GM19452 (cell line): ENCODE measurements around the gene GFI1B.
"Not testable (repeated sequence)": the region's sequence is repeated elsewhere in the genome, so short reads cannot be mapped to it uniquely, and the experiment has no call there.

Experiments
- ATAC-seq: cut with Tn5 transposase; IDR thresholded peaks from one replicate; pipeline ENCODE4 v1.9.1; 2021; ENCODE audit not compliant: unreplicated experiment

GFI1B gene

DNA sequence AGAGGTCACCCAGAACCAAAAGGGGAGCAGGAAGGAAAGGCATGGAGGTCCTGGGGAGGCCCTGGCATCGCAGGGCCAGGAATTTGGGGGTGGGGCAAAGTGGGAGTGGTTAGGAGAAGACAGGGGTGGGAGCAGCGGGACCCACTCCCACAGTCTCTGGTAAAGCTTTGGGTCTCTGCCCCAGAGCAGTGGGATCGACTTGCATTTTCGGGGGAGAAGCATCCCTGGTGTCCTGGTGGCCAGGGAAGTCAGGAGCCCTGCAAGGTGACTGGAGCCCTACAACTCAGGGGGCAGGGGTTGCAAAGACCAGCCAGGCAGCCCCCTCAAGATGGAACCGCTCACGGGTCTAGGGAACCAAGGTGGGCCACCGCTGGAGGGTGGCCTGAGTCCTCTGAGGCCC is 29.9 kb downstream of the GFI1B start:
- no peak for ATAC-seq

DNA sequence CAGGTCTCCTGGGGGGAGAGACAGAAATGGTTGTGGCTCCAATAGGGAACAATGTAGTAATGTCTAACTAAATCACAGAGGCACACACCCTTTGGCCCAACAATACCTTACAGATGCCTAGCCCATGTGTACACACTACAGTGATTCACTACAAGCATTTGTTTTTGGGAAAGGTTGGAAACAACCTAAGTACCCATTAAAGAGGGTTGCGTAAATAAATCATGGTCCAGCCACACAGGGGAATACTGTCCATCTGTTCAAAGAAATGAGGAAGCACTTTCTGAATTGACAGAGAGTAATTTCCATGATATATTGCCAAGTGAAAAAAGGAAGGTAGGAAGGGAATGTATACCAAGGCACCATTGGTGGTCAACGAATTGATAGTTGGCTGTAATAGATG is 30.3 kb downstream of the GFI1B start:
- ATAC-seq, result no peak

DNA sequence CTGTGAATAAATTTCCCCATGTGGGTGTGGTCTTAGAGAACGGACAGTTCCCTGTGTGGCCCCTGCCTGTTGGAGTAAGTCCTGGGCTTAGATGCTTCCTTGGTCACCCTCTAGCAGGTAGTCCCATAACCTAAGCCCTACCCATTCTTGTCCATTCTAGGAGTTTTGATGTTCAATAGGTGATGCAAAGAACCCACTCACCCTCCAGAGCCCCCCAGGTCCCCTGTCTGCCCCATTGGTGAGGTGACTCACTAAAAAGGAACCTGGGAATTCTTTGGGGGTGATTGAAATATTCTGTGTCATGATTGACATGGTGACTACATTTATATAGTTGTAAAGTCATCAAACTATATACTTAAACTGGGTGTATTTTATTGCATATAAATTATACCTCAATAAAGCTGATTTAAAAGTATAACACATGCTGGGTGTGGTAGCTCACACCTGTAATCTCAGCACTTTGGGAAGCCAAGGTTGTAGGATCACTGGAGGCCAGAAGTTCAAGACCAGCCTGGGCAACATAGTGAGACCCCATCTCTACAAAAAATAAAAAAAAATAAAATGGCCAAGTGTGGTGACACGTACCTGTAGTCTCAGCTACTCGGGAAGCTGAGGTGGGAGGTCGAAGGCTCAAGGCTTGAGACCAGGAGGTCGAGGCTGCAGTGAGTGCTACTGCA is 31.6 kb downstream of the GFI1B start:
- ATAC-seq, result no peak

GRCh38 chr9:133014696-133015095 is 36.2 kb downstream of the GFI1B start:
- ATAC-seq, result no peak

DNA sequence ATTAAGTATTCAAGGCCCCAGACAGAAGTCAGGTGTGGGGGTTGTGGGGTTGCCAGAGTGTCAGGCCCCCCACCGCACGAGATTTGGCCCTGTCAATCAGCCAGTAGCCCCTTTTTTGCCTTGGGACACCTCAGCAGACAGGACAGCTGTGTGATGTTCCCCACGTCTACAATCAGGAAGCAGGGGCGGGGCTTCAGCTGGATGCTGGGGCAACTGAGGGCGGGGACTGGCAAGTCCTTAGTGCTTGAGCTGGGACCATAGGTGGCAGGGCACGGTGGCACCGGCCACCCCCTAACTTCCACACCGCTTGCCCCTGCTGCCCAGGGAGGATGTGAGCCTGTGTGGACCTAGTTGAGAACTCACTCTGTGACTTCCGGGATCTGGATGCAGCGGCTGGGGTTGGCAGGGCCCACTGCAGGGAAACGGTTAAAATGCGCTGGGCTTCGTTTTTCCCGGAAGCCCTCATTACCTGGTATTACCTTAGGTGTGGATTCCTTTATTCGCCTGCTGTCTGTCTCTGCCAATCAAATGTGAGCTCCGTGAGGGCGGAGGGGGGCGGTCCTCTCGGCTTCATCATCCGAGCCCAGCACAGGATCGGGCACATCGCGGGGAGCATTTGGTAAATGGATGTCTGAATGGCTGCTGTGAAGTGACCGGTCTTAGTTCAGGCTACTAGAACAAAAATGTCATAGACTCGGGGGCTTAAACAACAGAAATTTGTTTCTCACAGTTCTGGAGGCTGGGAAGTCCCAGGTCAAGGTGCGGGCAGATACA is 44.8 kb downstream of the GFI1B start:
- ATAC-seq, result no peak

DNA sequence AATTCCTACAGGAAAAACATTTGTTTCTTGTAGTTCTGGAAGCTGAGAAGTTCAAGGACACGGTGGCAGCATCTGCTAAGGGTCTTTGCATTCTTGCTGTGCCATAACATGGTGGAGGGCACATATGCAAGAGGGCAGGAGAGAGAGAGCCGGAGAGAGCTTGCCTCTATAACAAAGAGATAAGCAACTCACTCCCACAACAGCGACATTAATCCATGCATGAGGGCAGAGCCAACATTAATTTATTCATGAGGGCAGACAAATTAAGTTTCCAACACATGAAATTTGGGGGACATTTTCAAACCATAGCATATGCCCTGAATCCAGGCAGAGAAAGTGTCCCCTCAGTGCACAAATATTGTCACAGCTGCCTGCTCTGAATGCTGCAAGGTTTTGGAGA is 47.9 kb downstream of the GFI1B start:
- no peak for ATAC-seq

- no peak for ATAC-seq
Measured at GRCh38 chr9:133027134-133027533, 48.6 kb downstream of the GFI1B start.

DNA sequence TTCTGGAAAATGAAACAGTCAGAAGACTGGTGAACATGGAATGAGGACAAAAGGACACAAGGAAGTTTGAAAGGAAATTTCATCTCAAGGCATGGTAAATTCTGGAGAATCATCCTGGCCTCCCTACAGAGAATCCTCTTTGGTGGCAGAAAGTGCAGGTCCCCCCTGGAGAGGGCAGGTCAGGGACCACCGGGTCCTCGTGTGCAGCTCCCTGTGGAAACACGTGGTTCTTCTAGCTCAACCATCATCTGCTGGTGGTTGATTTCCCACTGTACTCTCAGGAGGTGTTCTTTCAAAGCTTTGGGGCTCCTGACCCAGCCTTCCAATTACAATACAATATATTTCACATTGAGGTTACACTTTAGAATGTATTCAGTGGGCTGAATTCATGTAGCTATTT is 49.7 kb downstream of the GFI1B start:
- no peak for ATAC-seq

GRCh38 chr9:133029994-133030316 is 51.5 kb downstream of the GFI1B start:
- no peak for ATAC-seq

DNA sequence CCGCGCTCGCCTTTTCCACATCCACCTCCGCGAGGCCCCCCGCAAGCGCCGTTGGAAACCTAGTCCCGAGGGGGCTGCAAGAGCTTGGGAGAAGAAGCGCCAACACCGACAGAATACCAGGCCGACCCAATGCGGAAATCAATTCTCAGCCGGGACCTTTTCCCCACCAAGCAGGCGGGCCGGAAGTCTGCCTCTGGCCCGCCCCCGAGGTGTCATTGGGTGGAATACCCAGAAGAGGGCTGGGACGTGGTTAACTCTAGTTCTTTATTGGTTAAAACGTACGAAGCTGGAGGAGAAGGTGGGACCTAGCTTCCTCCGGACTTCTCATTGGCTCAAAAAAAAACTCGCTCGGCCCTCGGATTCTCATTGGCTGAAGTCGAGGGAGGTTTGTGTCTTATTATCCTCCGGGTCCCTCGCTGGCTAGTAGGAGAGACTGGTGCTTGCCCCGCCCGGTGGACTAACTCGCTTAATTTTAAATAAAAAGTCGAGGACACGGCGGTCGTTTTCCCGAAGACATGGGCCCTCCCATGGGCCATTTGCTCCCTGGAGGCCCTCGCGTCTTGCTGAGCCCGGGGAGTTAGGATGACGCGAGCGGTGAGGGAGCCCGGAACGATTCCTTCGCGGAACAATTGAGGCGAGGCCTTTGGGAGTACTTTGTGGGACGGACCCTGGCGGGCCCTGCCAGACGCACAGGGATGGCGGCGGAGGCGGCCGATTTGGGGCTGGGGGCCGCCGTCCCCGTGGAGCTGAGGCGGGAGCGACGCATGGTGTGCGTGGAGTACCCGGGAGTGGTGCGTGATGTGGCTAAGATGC is 52.0 kb downstream of the GFI1B start, which contains the start of gene GTF3C5:
GTF3C5 (plus strand) TSS at position 681 of the 813 bp plus-strand sequence; CDS start at position 696, 15 bp downstream.
- peak; percentile 94 for ATAC-seq

GRCh38 chr9:133031130-133031422 is 52.6 kb downstream of the GFI1B start:
- ATAC-seq, result no peak

GRCh38 chr9:133031496-133031911 is 53.0 kb downstream of the GFI1B start:
- no peak for ATAC-seq

DNA sequence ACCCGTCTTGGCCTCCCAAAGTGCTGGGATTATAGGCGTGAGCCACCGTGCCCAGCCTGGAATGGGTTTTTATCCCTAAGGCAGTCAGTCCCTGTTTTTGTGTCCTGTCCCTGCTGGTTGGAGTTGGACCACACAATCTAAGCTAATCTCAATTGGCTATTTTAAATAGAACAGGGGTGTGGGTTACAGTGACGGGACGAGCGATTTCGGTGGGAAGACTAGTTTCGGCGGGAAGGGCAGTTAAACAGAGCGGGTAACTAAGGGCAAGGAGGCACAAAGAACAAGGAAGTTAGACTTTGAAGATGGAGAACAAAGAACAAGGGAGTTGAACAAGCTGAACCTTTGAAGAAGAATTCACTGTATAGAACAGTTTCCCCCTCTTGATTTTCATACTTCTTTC is 53.7 kb downstream of the GFI1B start:
- ATAC-seq, result no peak

- no peak for ATAC-seq
Measured at GRCh38 chr9:133035669-133036068, 57.2 kb downstream of the GFI1B start.

DNA sequence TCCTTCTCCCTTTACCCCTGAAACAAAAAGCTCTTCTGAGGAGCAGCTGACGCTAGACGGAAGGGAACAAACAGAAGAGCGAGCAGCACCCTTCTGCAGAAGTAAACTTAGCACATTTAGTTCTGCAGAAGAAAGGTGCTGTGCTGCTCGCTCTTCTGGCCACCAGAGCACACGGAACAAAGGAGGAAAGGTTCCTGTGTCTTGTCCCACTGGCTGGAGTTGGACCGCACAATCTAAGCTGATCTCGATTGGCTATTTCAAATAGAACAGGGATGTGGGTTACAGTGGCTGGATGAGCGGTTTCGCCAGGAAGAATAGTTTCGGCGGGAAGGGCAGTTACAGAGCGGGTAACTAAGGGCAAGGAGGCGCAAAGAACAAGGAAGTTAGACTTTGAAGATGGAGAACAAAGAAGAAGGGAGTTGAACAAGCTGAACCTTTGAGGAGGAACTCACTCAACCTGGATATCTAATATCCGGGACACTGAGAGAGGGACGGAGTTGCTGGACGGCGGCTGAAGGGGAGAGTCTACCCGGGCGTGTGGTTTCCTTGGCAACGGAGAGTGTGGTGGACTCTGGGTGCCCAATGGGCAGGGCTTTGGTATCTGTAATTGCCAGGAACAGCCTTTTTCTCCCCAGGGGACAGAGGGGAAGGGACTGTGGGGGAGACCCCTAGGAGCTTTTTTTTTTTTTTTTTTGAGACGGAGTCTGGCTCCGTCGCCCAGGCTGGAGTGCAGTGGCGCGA is 59.5 kb downstream of the GFI1B start:
- ATAC-seq, result no peak

GRCh38 chr9:133040892-133041479 is 62.5 kb downstream of the GFI1B start:
- ATAC-seq, result not testable (repeated sequence)
